SK-N-SH treated with all-trans-retinoic acid at 6 μM for 48 hours (cell line): ENCODE results near the gene NFIA.

Experiments
- ARNTL ChIP-seq: fragments of 450-650 bp; formaldehyde crosslinking; IDR thresholded peaks from 2 replicates; pipeline ENCODE4 v1.5.0; 2020; ENCODE audit warnings: low read depth, mild to moderate bottlenecking, moderate library complexity, borderline replicate concordance
- BACH2 ChIP-seq: fragments of 250-450 bp; sonication (Bioruptor Pico); IDR thresholded peaks from 2 replicates; pipeline ENCODE4 v1.9.0; 2021; ENCODE audit warnings: mild to moderate bottlenecking, borderline replicate concordance
- CREB5 ChIP-seq: fragments of 250-450 bp; sonication (Bioruptor Pico); IDR thresholded peaks from 2 replicates; pipeline ENCODE4 v1.5.1; 2020; ENCODE audit warnings: low read depth, mild to moderate bottlenecking, moderate library complexity
- GLIS3 ChIP-seq: fragments of 250-450 bp; sonication (Bioruptor Pico); IDR thresholded peaks from 2 replicates; pipeline ENCODE4 v1.5.0; 2020; ENCODE audit warnings: mild to moderate bottlenecking, moderate library complexity
- ISL1 ChIP-seq: fragments of 250-450 bp; sonication (Bioruptor Pico); IDR thresholded peaks from 2 replicates; pipeline ENCODE4 v2.1.2; 2022; ENCODE audit warnings: mild to moderate bottlenecking, moderate library complexity
- PATZ1 ChIP-seq: fragments of 250-450 bp; sonication (Bioruptor Pico); IDR thresholded peaks from 2 replicates; pipeline ENCODE4 v1.8.0; 2020; ENCODE audit warnings: mild to moderate bottlenecking, moderate library complexity, borderline replicate concordance
- PPARA ChIP-seq: fragments of 250-450 bp; sonication (Bioruptor Pico); IDR thresholded peaks from 2 replicates; pipeline ENCODE4 v1.5.0; 2020; ENCODE audit warnings: mild to moderate bottlenecking, borderline replicate concordance
- SNAI2 ChIP-seq: fragments of 250-450 bp; sonication (Bioruptor Pico); IDR thresholded peaks from 2 replicates; pipeline ENCODE4 v1.5.0; 2020; ENCODE audit warnings: mild to moderate bottlenecking, moderate library complexity
- TCF4 ChIP-seq: fragments of 250-450 bp; sonication (Bioruptor Pico); IDR thresholded peaks from 2 replicates; pipeline ENCODE4 v1.8.0; 2021; ENCODE audit warnings: mild to moderate bottlenecking, moderate library complexity, borderline replicate concordance
- ZFP3 ChIP-seq: fragments of 250-450 bp; sonication (Bioruptor Pico); IDR thresholded peaks from 2 replicates; pipeline ENCODE4 v1.5.0; 2020; ENCODE audit warnings: mild to moderate bottlenecking, moderate library complexity
- ZNF565 ChIP-seq: fragments of 450-650 bp; formaldehyde crosslinking; conservative IDR thresholded peaks from 2 replicates; pipeline ENCODE4 v1.5.0; 2020; ENCODE audit warnings: low read depth, mild to moderate bottlenecking, moderate library complexity

DNA sequence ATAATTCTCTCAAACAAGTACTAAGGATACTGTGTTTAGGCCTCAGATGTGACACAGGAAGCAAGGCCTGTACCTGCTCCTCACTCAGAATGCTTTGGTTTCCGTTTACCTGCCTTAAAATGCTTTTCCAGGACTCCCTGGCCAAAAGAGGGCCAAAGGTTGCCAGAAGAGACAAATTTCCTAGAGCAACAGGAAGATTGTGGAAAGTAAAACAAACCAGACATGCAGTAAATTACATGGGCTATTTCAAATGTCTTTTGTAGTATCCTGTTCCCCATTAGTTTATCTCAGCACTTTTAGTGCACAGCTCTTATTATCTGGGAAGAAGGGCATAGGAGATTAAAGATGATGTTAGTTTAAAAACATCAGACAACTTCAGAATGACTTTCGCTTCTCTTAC is 280.0 kb downstream of the NFIA start:
- no peak for TF ChIP-seq ZNF565
- TF ChIP-seq SNAI2, result no peak
- no peak for TF ChIP-seq GLIS3
- TF ChIP-seq CREB5 (CRISPR knock-in tag), result no peak
- TF ChIP-seq TCF4, result no peak
- no peak for TF ChIP-seq ARNTL
- TF ChIP-seq PATZ1 (CRISPR knock-in tag), result no peak
- no peak for TF ChIP-seq PPARA (CRISPR knock-in tag)
- TF ChIP-seq ISL1, result no peak; the same call in 1 of the 2 replicates
- TF ChIP-seq BACH2 (CRISPR knock-in tag), result no peak
- TF ChIP-seq ZFP3, result no peak
